Activated CD4-positive, alpha-beta T cell treated with anti-CD3 and anti-CD28 coated beads, Interleukin-2, Interleukin-6, amounts not matched to agents 100 ng/mL and 50 ng/mL, durations not matched to agents 16 hours and 8 hours (primary cell): ENCODE results near the gene SMC6.

Experiments
- DNase-seq: peaks from one replicate; pipeline ENCODE4 v3.0.0-alpha.2; 2020

SMC6 gene

GRCh38 chr2:17763641-17764333 is 10.2 kb upstream of the SMC6 start:
- DNase-seq, result no peak

GRCh38 chr2:17762451-17762850 is 8.8 kb upstream of the SMC6 start:
- no peak for DNase-seq

GRCh38 chr2:17759805-17760204 is 6.2 kb upstream of the SMC6 start:
- no peak for DNase-seq

GRCh38 chr2:17758118-17758517 is 4.5 kb upstream of the SMC6 start:
- no peak for DNase-seq

GRCh38 chr2:17757321-17757720 is 3.7 kb upstream of the SMC6 start:
- no peak for DNase-seq

- no peak for DNase-seq
Measured at GRCh38 chr2:17756668-17757067, 3.1 kb upstream of the SMC6 start.

GRCh38 chr2:17754773-17755425 is 1.3 kb upstream of the SMC6 start:
- DNase-seq, result no peak

- peak; percentile 56 for DNase-seq
Measured at GRCh38 chr2:17752892-17753802, 463 bp downstream of the SMC6 start.

- no peak for DNase-seq
Measured at GRCh38 chr2:17752246-17752645, 1.4 kb downstream of the SMC6 start.

GRCh38 chr2:17749753-17750438 is 3.7 kb downstream of the SMC6 start:
- DNase-seq, result no peak

GRCh38 chr2:17748745-17749144 is 4.9 kb downstream of the SMC6 start:
- DNase-seq, result no peak

GRCh38 chr2:17747684-17748452 is 5.7 kb downstream of the SMC6 start:
- no peak for DNase-seq

GRCh38 chr2:17740203-17740602 is 13.4 kb downstream of the SMC6 start:
- DNase-seq, result no peak

- no peak for DNase-seq
Measured at GRCh38 chr2:17736989-17737388, 16.6 kb downstream of the SMC6 start.

- DNase-seq, result no peak
Measured at GRCh38 chr2:17735864-17736263, 17.7 kb downstream of the SMC6 start.

- no peak for DNase-seq
Measured at GRCh38 chr2:17733599-17733998, 20.0 kb downstream of the SMC6 start.

- DNase-seq, result no peak
Measured at GRCh38 chr2:17729880-17730279, 23.7 kb downstream of the SMC6 start.

- DNase-seq, result no peak
Measured at GRCh38 chr2:17728210-17728609, 25.4 kb downstream of the SMC6 start.

- DNase-seq, result peak; percentile 13
Measured at GRCh38 chr2:17719562-17720371, 33.8 kb downstream of the SMC6 start.

GRCh38 chr2:17718689-17719088 is 34.9 kb downstream of the SMC6 start:
- no peak for DNase-seq

- no peak for DNase-seq
Measured at GRCh38 chr2:17717666-17718065, 35.9 kb downstream of the SMC6 start.
